Smooth muscle cell (in vitro differentiated cells): ENCODE results near the gene RAF1. TPM values are rescaled to one million over a fixed set of nuclear protein-coding genes. Genes with fewer than 3 reads are reported as not detected.

Experiments
- DNase-seq: peaks from one replicate; lab custom pipeline; 2025; ENCODE audit not compliant: unreplicated experiment; lab: John Stamatoyannopoulos, UW
- H2AFZ ChIP-seq: fragments of 200-600 bp; sonication (generic); 2 replicates; pipeline ENCODE4 v1.6.0; 2016; ENCODE audit warnings: antibody characterized with exemption, low read depth, mild to moderate bottlenecking
- H3F3A ChIP-seq: fragments of 200-600 bp; sonication (generic); 2 replicates; pipeline ENCODE4 v1.6.0; 2017; ENCODE audit warnings: antibody characterized with exemption, low read depth
- H3K27ac ChIP-seq: fragments of 200-600 bp; sonication (generic); 2 replicates; pipeline ENCODE4 v1.5.1; 2016; ENCODE audit warnings: low read depth, mild to moderate bottlenecking
- H3K27me3 ChIP-seq: fragments of 200-600 bp; sonication (generic); 2 replicates; pipeline ENCODE4 v1.6.1; 2016; ENCODE audit warnings: low read depth, mild to moderate bottlenecking
- H3K36me3 ChIP-seq: fragments of 200-600 bp; sonication (generic); 2 replicates; pipeline ENCODE4 v1.5.1; 2016; ENCODE audit warnings: low read depth
- H3K4me1 ChIP-seq: fragments of 200-600 bp; sonication (generic); 2 replicates; pipeline ENCODE4 v1.5.1; 2016; ENCODE audit warnings: low read depth
- H3K4me2 ChIP-seq: fragments of 200-600 bp; sonication (generic); 2 replicates; pipeline ENCODE4 v1.6.0; 2016; ENCODE audit warnings: mild to moderate bottlenecking
- H3K4me3 ChIP-seq: fragments of 200-600 bp; sonication (generic); 2 replicates; pipeline ENCODE4 v1.5.1; 2016; ENCODE audit warnings: mild to moderate bottlenecking
- H3K79me2 ChIP-seq: fragments of 200-600 bp; sonication (generic); 2 replicates; pipeline ENCODE4 v1.6.0; 2016; ENCODE audit warnings: low read depth, mild to moderate bottlenecking
- H3K9ac ChIP-seq: fragments of 200-600 bp; sonication (generic); 2 replicates; pipeline ENCODE4 v1.6.0; 2016; ENCODE audit warnings: low read depth
- H3K9me3 ChIP-seq: fragments of 200-600 bp; sonication (generic); replicated peaks from 2 replicates; pipeline ENCODE4 v1.5.1; 2016; ENCODE audit warnings: low read depth
- H4K20me1 ChIP-seq: fragments of 200-600 bp; sonication (generic); 2 replicates; pipeline ENCODE4 v1.6.0; 2016; ENCODE audit warnings: low read depth
- CTCF ChIP-seq: fragments of 200-600 bp; sonication (generic); IDR thresholded peaks from 2 replicates; pipeline ENCODE4 v1.5.1; 2017; ENCODE audit warnings: borderline replicate concordance, mild to moderate bottlenecking, antibody characterized with exemption; ENCODE audit not compliant: insufficient read depth, poor library complexity, severe bottlenecking
- WGBS: methylation state at CpG from one replicate; pipeline ENCODE4 v1.1.7; 2016; ENCODE audit warnings: low lambda C conversion rate; 5-methylcytosine and 5-hydroxymethylcytosine counted together
- polyA plus RNA-seq: library from polyadenylated mRNA; unstranded; fragments of >200 nt; fragmentation: Nextera tagmentation; extraction: Ambion mirVana; gene quantifications from 2 replicates; pipeline ENCODE4 v1.2.1, GENCODE V29; 2016
- total RNA-seq: library from RNA; depleted of rRNA; stranded (reverse); fragments of >200 nt; gene quantifications from 2 replicates; pipeline ENCODE4 v1.2.3, GENCODE V29; 2014

Gene RAF1
- total and polyA plus RNA-seq, 2 experiments from 2014 or later = 48.4 to 75.4 TPM

- Histone ChIP-seq H3K4me1 (peaks cover 23% of the 10 kb centered on the region), H2AFZ (no peak overlapping the region), H3K9me3 (no peaks in the 10 kb centered on the region), H3K27me3 (no peaks in the 10 kb centered on the region), H3K27ac (no peak overlapping the region), H3K36me3 (no peaks in the 10 kb centered on the region), H4K20me1 (peaks cover 98% of the 10 kb centered on the region), H3K4me3 (no peak overlapping the region), H3K4me2 (no peak overlapping the region), H3K9ac (no peak overlapping the region), H3F3A (no peaks in the 10 kb centered on the region), H3K79me2 (peaks cover 99% of the 10 kb centered on the region)
- DNase-seq = no peak
- no peak for TF ChIP-seq CTCF
- 92% methylated on average over 1 of the region's 1 CpG for WGBS
Measured at GRCh38 chr3:12562451-12562850, 101.5 kb downstream of the RAF1 start.

- H3K27ac ChIP-seq = no peak overlapping the region
- peaks cover 23% of the 10 kb centered on the region for H3K4me1 ChIP-seq
- no peaks in the 10 kb centered on the region for H3F3A ChIP-seq
- H3K4me2 ChIP-seq = no peak overlapping the region
- peaks cover 88% of the 10 kb centered on the region for H3K79me2 ChIP-seq
- H3K9me3 ChIP-seq = no peaks in the 10 kb centered on the region
- H3K9ac ChIP-seq = no peak overlapping the region
- no peak for TF ChIP-seq CTCF
- no peak for DNase-seq
- no peak overlapping the region for H2AFZ ChIP-seq
- H3K36me3 ChIP-seq = no peaks in the 10 kb centered on the region
- no peak overlapping the region for H3K4me3 ChIP-seq
- H3K27me3 ChIP-seq = no peaks in the 10 kb centered on the region
- WGBS = 100% methylated on average over 2 of the region's 2 CpGs
- H4K20me1 ChIP-seq = peaks cover 88% of the 10 kb centered on the region
Measured at GRCh38 chr3:12561397-12561796, 102.5 kb downstream of the RAF1 start.

- Histone ChIP-seq H3K9me3 (no peaks in the 10 kb centered on the region), H3K9ac (no peak overlapping the region), H3K27ac (no peak overlapping the region), H3K4me3 (no peak overlapping the region), H4K20me1 (peaks cover 80% of the 10 kb centered on the region), H3K27me3 (no peaks in the 10 kb centered on the region), H3K4me1 (peaks cover 28% of the 10 kb centered on the region), H3F3A (no peaks in the 10 kb centered on the region), H2AFZ (no peak overlapping the region), H3K4me2 (no peak overlapping the region), H3K36me3 (no peaks in the 10 kb centered on the region), H3K79me2 (peaks cover 81% of the 10 kb centered on the region)
- TF ChIP-seq CTCF = no peak
- DNase-seq = no peak
- WGBS = 93% methylated on average over 5 of the region's 5 CpGs
Measured at GRCh38 chr3:12560505-12561190, 103.3 kb downstream of the RAF1 start.

GRCh38 chr3:12559520-12559919 lies 104.4 kb downstream of the RAF1 start:
- H3K4me2 ChIP-seq = peak overlapping the region; percentile 94
- no peak overlapping the region for H2AFZ ChIP-seq
- peaks cover 70% of the 10 kb centered on the region for H3K79me2 ChIP-seq
- DNase-seq = no peak
- no peak overlapping the region for H3K4me3 ChIP-seq
- peaks cover 28% of the 10 kb centered on the region for H3K4me1 ChIP-seq
- peaks cover 69% of the 10 kb centered on the region for H4K20me1 ChIP-seq
- no peak overlapping the region for H3K27ac ChIP-seq
- H3K36me3 ChIP-seq = no peaks in the 10 kb centered on the region
- H3K9me3 ChIP-seq = no peaks in the 10 kb centered on the region
- no peak overlapping the region for H3K9ac ChIP-seq
- no peak for TF ChIP-seq CTCF
- WGBS = 76% methylated on average over 3 of the region's 3 CpGs
- H3K27me3 ChIP-seq = no peaks in the 10 kb centered on the region
- no peaks in the 10 kb centered on the region for H3F3A ChIP-seq
